Adipocyte (in vitro differentiated cells): ENCODE measurements around the gene SORCS3.

ENCODE experiments used
- DNase-seq: peaks from one replicate; pipeline ENCODE4 v3.0.0-alpha.2; 2015; ENCODE audit warnings: low read depth
- H3K27me3 ChIP-seq: replicated peaks from 2 replicates; pipeline ENCODE4 v1.7.0; 2013; ENCODE audit warnings: mild to moderate bottlenecking, low read length, moderate library complexity; ENCODE audit not compliant: control insufficient read depth, insufficient read depth
- H3K36me3 ChIP-seq: 2 replicates; pipeline ENCODE4 v1.7.0; 2013; ENCODE audit warnings: low read length, mild to moderate bottlenecking, moderate library complexity; ENCODE audit not compliant: control insufficient read depth, insufficient read depth, severe bottlenecking
- H3K4me1 ChIP-seq: 2 replicates; pipeline ENCODE4 v1.7.0; 2013; ENCODE audit warnings: mild to moderate bottlenecking, low read length, moderate library complexity; ENCODE audit not compliant: control insufficient read depth, insufficient read depth
- H3K4me3 ChIP-seq: 2 replicates; pipeline ENCODE4 v1.7.0; 2013; ENCODE audit warnings: mild to moderate bottlenecking, low read length, moderate library complexity
- H3K9ac ChIP-seq: 2 replicates; pipeline ENCODE4 v1.7.0; 2013; ENCODE audit warnings: mild to moderate bottlenecking, low read length, moderate library complexity
- H3K9me3 ChIP-seq: 2 replicates; pipeline ENCODE4 v1.7.0; 2013; ENCODE audit warnings: mild to moderate bottlenecking, low read length, moderate library complexity; ENCODE audit not compliant: control insufficient read depth

Gene SORCS3

DNA sequence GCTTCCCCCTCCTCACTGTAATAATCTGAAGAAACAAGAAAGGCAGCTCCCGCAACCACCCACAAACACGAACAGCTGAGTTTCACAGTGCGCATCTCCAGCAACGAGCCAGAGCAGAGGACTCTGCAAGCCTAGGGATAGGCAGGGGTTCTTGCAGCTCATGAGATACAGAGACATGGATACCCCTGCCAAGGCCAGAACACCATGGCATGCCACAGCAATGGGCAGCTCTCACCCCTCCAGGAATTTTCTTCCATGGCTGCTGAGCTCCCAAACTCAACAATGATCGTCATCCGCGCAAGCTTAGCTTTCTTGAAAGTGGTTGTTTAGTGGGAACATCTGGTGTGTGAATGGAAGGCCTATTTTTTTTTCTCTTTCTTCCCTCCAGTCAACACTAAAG, 637.3 kb downstream of the SORCS3 start:
- DNase-seq, result no peak
- Histone ChIP-seq H3K9ac (no peak overlapping the region), H3K27me3 (no peaks in the 10 kb centered on the region), H3K4me1 (no peaks in the 10 kb centered on the region), H3K36me3 (no peaks in the 10 kb centered on the region), H3K9me3 (no peaks in the 10 kb centered on the region), H3K4me3 (no peak overlapping the region)

DNA sequence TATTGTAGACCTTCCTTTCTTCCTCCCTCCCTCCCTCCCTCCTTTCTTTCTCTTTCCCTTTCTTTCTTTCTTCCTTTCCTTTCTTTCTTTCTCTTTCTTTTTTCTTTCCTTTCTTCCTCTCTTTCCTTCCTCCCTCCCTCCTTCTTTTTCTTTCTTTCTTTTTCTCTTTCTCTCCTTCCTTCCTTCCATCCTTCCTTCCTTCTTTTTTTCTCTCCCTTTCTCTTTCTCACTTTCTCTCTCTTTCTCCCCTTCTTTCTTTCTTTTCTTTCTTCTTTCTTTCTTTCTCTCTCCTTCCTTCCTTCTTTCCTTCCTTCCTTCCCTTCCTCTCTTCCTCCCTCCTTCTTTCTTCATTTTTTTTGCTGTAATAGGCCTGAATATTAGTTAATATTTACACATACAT, 638.0 kb downstream of the SORCS3 start:
- Histone ChIP-seq H3K36me3 (no peaks in the 10 kb centered on the region), H3K4me3 (no peak overlapping the region), H3K27me3 (no peaks in the 10 kb centered on the region), H3K4me1 (no peaks in the 10 kb centered on the region), H3K9me3 (no peaks in the 10 kb centered on the region), H3K9ac (no peak overlapping the region)
- DNase-seq, result no peak

DNA sequence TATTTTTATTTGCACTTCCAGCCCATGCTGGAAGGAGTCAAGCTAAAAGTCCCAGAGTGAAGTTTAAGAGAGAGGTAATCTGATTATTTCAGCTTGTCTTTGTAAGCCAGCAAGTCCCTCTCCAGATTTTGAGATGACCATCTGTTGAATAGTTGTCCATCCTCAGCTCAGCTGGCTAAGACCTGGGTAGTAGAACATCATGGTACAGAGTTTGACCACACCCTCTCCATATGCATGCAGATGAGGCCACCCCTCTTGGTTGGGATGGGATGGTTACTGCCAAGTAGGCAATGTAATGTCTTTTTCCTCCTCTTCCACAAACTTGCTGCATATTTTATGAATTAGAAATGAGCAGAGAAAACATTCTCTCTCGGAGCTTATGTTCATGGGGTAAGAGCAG, 639.8 kb downstream of the SORCS3 start:
- no peak for DNase-seq
- Histone ChIP-seq H3K9me3 (no peaks in the 10 kb centered on the region), H3K36me3 (no peaks in the 10 kb centered on the region), H3K9ac (no peak overlapping the region), H3K4me3 (no peak overlapping the region), H3K27me3 (no peaks in the 10 kb centered on the region), H3K4me1 (no peaks in the 10 kb centered on the region)

DNA sequence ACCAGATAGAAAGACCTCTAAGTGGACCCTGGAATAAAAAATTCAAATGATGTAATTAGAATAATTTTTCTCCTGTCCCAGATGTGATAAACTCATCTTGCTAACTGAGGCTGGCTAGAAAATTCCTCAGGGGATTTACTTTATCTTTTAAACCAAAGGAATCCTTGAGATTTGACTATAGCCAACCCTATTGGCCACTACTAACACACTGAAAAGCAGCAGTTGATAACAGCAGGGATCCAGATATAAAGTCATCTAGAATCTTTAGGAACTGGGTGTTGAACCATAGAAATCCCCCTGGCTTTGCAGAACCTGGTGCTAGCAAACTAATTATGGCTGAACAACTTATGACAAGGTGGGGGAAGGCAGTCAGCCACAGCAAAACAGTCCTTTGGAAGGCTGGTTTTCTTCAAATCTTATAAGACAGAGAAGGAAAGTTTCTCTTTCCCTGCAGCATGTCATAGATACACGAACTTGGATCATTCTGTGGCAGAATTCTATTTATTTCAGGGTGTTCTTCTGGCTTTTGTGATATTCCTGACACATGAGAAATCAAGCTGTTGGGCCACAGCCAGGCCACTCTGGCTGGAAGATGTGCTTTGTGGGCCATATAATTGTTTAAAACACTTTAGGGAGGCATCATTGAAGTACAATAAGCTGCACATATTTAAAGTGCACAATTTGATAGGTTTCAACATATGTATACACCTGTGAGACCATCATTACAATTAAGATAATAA, 643.6 kb downstream of the SORCS3 start:
- DNase-seq, result no peak
- no peaks in the 10 kb centered on the region for H3K36me3 ChIP-seq
- H3K9ac ChIP-seq, result no peak overlapping the region
- H3K4me1 ChIP-seq, result no peaks in the 10 kb centered on the region
- no peaks in the 10 kb centered on the region for H3K9me3 ChIP-seq
- no peak overlapping the region for H3K4me3 ChIP-seq
- no peaks in the 10 kb centered on the region for H3K27me3 ChIP-seq

DNA sequence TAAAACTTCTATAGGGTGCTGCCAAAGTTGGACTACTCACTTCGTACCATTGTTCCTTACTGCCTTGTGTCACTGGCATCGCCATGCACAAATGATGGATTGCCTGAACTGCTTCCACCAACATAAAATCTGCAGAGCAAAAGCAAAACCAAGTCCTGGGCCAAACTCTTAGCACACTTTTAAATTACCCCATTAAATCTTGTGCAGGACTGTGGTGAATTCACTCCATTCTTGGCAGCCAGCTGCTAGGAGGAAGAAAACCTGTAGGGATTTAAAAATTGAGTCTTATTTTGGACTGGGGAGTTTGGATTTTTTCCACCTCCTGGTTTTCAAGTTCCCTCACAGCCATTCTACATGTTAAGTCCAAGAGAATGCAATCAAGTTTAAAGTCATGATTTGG, 646.9 kb downstream of the SORCS3 start:
- Histone ChIP-seq H3K27me3 (no peaks in the 10 kb centered on the region), H3K9me3 (no peaks in the 10 kb centered on the region), H3K36me3 (no peaks in the 10 kb centered on the region), H3K4me1 (no peaks in the 10 kb centered on the region), H3K9ac (no peak overlapping the region), H3K4me3 (no peak overlapping the region)
- no peak for DNase-seq

DNA sequence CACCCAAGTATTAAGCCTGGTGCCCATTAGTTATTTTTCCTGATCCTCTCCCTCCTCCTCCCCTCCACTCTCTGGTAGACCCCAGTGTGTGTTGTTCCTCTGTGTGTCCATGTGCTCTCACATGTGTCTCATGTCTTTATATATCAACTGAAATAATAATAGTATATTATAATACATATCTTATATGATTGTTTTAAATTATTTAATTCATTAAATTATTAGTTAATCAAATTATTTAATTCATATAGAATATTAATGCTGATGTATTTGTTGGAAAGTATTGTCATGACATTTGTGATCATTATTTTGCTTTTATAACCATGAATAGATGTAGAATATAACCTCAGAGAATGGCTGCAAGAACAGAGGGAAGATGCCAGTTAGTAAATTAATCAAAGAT, 647.5 kb downstream of the SORCS3 start:
- H3K36me3 ChIP-seq, result no peaks in the 10 kb centered on the region
- H3K9ac ChIP-seq, result no peak overlapping the region
- no peaks in the 10 kb centered on the region for H3K27me3 ChIP-seq
- H3K9me3 ChIP-seq, result no peaks in the 10 kb centered on the region
- DNase-seq, result no peak
- H3K4me3 ChIP-seq, result no peak overlapping the region
- no peaks in the 10 kb centered on the region for H3K4me1 ChIP-seq

DNA sequence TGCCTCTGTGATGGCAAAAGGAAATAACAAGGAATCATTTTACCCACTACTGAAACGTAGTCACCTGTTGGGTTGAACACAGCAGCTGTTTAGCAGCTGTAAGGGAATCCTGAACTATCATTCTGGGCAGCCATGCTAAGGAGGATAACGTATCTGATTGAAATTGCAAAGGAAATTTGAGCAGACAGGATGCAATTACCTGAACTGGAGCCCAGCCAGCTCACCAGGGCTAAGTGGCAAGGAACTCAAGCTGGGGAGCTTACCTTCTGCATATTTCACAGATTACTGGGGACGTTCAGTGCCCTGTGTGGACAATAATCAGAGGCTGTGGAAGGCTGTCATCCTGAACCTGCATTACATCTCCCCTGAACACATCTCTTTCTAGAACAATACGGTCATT, 650.5 kb downstream of the SORCS3 start:
- Histone ChIP-seq H3K9me3 (no peaks in the 10 kb centered on the region), H3K4me3 (no peak overlapping the region), H3K4me1 (no peaks in the 10 kb centered on the region), H3K36me3 (no peaks in the 10 kb centered on the region), H3K9ac (no peak overlapping the region), H3K27me3 (no peaks in the 10 kb centered on the region)
- DNase-seq, result no peak

DNA sequence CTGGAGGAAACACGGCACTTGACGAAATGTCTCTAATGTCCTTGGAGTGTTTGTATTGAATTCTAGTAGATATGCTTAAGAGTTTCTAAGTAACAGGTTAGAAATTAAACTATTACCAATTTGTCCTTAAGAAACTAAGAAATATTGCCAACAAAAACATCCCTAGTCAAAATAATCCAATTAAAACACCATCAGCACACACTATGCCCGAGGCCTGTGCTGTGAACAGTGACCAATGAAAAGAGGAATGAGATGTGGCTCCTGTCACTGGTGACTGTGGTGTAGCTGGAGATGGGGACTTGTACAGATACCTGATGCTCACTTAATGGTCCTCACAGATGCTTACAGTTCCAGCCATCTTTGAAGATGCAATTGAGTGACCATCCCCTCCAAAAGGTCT, 651.1 kb downstream of the SORCS3 start:
- DNase-seq, result no peak
- Histone ChIP-seq H3K4me1 (no peaks in the 10 kb centered on the region), H3K9ac (no peak overlapping the region), H3K9me3 (no peaks in the 10 kb centered on the region), H3K36me3 (no peaks in the 10 kb centered on the region), H3K27me3 (no peaks in the 10 kb centered on the region), H3K4me3 (no peak overlapping the region)
